SKM-1 (cell line): ENCODE data around the gene GALNT15.

Source experiments
- DNase-seq: peaks from one replicate; lab custom pipeline; 2025; ENCODE audit not compliant: unreplicated experiment; lab: John Stamatoyannopoulos, UW

The GALNT15 gene

GRCh38 chr3:16186565-16186964 is 12.1 kb downstream of the GALNT15 start:
- DNase-seq: no peak

GRCh38 chr3:16187213-16187790 is 12.8 kb downstream of the GALNT15 start:
- DNase-seq: no peak

- DNase-seq: no peak
These were observed 13.6 kb downstream of the GALNT15 start for GRCh38 chr3:16188071-16188470.

- DNase-seq: no peak
These were observed 14.7 kb downstream of the GALNT15 start for GRCh38 chr3:16189201-16189600.

GRCh38 chr3:16190704-16191103 is 16.2 kb downstream of the GALNT15 start:
- DNase-seq: no peak

DNA sequence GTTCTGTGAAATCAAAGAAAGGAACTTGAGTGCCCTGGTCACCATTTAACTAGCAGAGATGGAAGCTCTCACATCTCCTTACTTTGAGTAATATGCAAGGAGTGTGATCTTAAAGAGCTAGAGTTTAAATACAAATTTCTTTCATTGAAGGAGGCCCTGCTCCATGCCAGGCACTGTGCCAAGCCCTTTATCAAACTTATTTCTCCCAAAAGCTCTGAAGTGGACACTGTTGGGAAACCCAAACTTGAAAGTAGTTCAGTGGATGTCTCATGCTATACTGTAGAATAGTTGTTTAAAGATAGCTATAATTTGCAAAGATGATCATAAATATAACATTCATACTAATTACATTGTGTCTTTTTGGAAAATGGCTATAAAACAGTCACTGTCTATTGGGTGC is 17.1 kb downstream of the GALNT15 start:
- DNase-seq: no peak

GRCh38 chr3:16192176-16192811 is 17.8 kb downstream of the GALNT15 start:
- DNase-seq: no peak

GRCh38 chr3:16198427-16198826 is 23.9 kb downstream of the GALNT15 start:
- no peak for DNase-seq

GRCh38 chr3:16199769-16200168 is 25.3 kb downstream of the GALNT15 start:
- DNase-seq: no peak

- no peak for DNase-seq
These were observed 25.9 kb downstream of the GALNT15 start for GRCh38 chr3:16200411-16200810.

DNA sequence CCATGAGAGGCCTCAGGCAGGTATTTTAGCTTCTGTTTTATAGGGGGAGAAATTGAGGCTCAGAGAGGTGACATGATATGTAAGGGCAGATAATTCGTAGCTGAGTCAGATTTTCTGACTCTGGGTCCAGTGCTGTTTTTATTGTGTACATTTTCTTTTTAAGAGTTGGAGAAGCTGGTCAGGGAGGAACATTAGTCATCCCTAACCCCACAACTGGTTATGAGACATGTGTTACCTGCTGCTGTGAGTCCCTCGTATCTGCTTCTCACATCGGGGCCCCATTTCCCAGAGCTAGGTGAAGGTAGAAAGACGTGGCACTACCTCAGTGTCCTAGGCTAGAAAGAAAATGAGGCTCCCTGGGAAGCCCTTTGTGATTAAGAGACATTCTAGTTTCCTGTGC is 28.6 kb downstream of the GALNT15 start:
- no peak for DNase-seq

- no peak for DNase-seq
These were observed 29.5 kb downstream of the GALNT15 start for GRCh38 chr3:16203671-16204629.

- DNase-seq: no peak
These were observed 30.3 kb downstream of the GALNT15 start for GRCh38 chr3:16204751-16205150.

GRCh38 chr3:16205156-16205870 is 30.8 kb downstream of the GALNT15 start:
- DNase-seq: no peak

DNA sequence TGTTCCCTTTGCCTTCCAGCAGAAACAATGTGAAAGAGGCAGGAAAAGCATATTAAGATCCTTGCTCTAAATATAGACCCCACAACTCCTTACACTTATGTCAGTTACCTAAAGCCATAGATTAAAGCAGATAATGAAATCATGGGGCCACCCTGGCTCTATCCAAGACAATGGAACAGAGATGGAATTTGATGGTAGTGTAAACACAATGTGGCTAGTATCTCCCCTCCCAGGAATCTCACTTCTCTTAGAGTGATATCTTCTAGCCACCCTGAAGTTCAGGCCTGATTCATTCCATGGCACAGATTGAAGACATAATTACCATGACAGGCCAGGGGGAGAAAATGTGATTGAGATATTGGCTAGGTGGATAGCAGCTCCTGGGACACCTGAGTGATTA is 32.6 kb downstream of the GALNT15 start:
- no peak for DNase-seq

GRCh38 chr3:16211176-16211904 is 36.9 kb downstream of the GALNT15 start:
- no peak for DNase-seq

DNA sequence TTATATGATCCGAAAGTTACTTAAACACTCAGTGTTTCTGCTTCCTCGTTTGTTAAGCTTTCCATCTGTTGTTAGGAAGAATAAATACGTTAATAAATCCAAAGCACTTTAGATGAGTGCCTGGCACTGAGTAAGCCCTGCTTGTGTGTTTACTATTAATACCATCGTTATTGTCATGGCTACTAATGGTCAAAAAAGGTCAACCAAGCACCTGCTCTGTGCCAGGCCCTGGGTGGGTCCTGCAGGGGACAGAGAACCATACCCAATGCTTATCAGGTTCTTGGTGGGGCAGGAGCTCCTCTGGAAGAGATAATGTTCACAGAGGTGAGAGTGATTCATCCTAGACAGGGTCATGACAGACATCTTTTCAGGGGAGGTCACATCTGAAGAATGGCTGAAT is 39.9 kb downstream of the GALNT15 start:
- DNase-seq: no peak

DNA sequence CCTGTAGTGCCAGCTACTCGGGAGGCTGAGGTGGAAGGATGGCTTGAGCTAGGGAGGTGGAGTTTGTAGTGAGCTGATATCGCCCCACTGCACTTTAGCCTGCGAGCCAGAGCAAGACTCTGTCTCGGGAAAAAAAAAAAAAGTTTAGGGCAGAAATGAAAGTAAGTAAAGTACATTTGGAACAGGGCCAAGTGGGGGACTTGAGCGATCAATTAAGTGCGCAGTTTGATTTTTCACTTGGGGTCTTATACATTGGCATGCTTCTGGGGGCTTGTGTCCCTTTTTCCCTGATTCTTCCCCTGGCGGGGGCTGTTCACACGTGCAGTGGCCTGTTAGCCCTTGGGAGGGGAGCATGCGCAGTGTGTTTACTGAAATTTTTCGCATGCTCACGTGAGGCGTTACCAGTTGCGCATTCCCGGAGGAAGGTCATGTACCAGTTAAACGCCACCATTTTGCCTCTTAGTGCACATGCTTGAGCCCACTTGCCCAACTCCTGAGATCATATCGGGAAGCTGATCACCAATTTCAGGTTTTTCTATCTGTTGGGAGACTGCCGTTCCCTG is 42.0 kb downstream of the GALNT15 start:
- no peak for DNase-seq

GRCh38 chr3:16219777-16220176 is 45.3 kb downstream of the GALNT15 start:
- no peak for DNase-seq

DNA sequence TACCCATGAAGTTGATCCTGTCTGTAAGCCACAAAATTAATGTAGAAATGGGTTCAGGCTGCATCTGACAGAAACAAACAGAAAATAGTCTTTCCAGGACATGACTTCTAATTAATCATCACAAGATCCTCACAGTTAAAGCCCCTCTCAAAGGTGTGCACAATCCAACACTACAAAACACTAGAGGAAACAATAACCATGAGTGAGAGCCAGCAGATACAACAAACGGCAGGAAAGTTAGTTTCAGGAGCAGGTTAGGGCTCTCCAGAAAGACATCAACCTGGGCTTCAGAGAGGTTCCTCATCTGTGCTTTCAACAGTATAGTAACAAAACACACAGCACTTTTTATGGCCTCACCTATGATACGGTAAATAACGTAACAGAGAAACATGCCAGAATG is 47.5 kb downstream of the GALNT15 start:
- DNase-seq: no peak
